Mucosa of stomach (tissue), 1 donor: Measurements from ENCODE around the gene TSEN54.
"Not testable (repeated sequence)": the region's sequence is repeated elsewhere in the genome, so short reads cannot be mapped to it uniquely, and the experiment has no call there.

ENCODE experiments used
- H3K27me3 ChIP-seq: one replicate; pipeline ENCODE4 v1.7.0; 2013; ENCODE audit warnings: mild to moderate bottlenecking, low read length; ENCODE audit not compliant: control insufficient read depth, insufficient read depth
- H3K36me3 ChIP-seq: one replicate; pipeline ENCODE4 v1.7.0; 2013; ENCODE audit warnings: low read length; ENCODE audit not compliant: control insufficient read depth, insufficient read depth
- H3K4me1 ChIP-seq: one replicate; pipeline ENCODE4 v1.7.0; 2013; ENCODE audit warnings: mild to moderate bottlenecking, low read length; ENCODE audit not compliant: control insufficient read depth, insufficient read depth
- H3K4me3 ChIP-seq: one replicate; pipeline ENCODE4 v1.7.0; 2013; ENCODE audit warnings: low read length
- H3K9ac ChIP-seq: one replicate; pipeline ENCODE4 v1.7.0; 2013; ENCODE audit warnings: mild to moderate bottlenecking, low read length, moderate library complexity
- H3K9me3 ChIP-seq: one replicate; pipeline ENCODE4 v1.7.0; 2013; ENCODE audit warnings: mild to moderate bottlenecking, low read length, moderate library complexity; ENCODE audit not compliant: control insufficient read depth
- donor health status: Pancreatic carcinoma.

The TSEN54 gene

GRCh38 chr17:75516255-75516618 is at the start of gene TSEN54:
Gene TSEN54, plus strand, starts transcription at chr17:75516528. Its CDS starts 33 bp downstream, at chr17:75516561.
- H3K4me1 ChIP-seq: peaks cover 48% of the 10 kb centered on the region
- H3K9me3 ChIP-seq: no peaks in the 10 kb centered on the region
- peak within 1 kb of the TSS; percentile 75 for H3K9ac ChIP-seq
- peaks cover 5% of the 10 kb centered on the region for H3K36me3 ChIP-seq
- peak within 1 kb of the TSS; percentile 80 for H3K4me3 ChIP-seq
- H3K27me3 ChIP-seq: no peaks in the 10 kb centered on the region

GRCh38 chr17:75468291-75468754 is 48.0 kb upstream of the TSEN54 start:
- H3K27me3 ChIP-seq: no peaks in the 10 kb centered on the region
- no peak overlapping the region for H3K4me3 ChIP-seq
- no peak overlapping the region for H3K9ac ChIP-seq
- peaks cover 34% of the 10 kb centered on the region for H3K4me1 ChIP-seq
- no peaks in the 10 kb centered on the region for H3K9me3 ChIP-seq
- no peaks in the 10 kb centered on the region for H3K36me3 ChIP-seq

GRCh38 chr17:75468779-75469373 is 47.5 kb upstream of the TSEN54 start:
- Histone ChIP-seq H3K9me3 (no peaks in the 10 kb centered on the region), H3K9ac (no peak overlapping the region), H3K4me3 (no peak overlapping the region), H3K4me1 (peaks cover 34% of the 10 kb centered on the region), H3K27me3 (no peaks in the 10 kb centered on the region), H3K36me3 (no peaks in the 10 kb centered on the region)

GRCh38 chr17:75471207-75471606 is 45.1 kb upstream of the TSEN54 start:
- Histone ChIP-seq H3K4me3 (no peak overlapping the region), H3K27me3 (no peaks in the 10 kb centered on the region), H3K4me1 (peaks cover 34% of the 10 kb centered on the region), H3K9ac (no peak overlapping the region), H3K9me3 (no peaks in the 10 kb centered on the region), H3K36me3 (no peaks in the 10 kb centered on the region)

- peaks cover 43% of the 10 kb centered on the region for H3K4me1 ChIP-seq
Measured at GRCh38 chr17:75472119-75472518, 44.2 kb upstream of the TSEN54 start.

GRCh38 chr17:75473246-75473645 is 43.1 kb upstream of the TSEN54 start:
- H3K4me1 ChIP-seq: peaks cover 43% of the 10 kb centered on the region

More at GRCh38 chr17:75472119-75472518, 44.2 kb upstream of the TSEN54 start:
- Histone ChIP-seq H3K9me3 (no peaks in the 10 kb centered on the region), H3K36me3 (no peaks in the 10 kb centered on the region), H3K9ac (no peak overlapping the region), H3K27me3 (no peaks in the 10 kb centered on the region), H3K4me3 (no peak overlapping the region)

GRCh38 chr17:75474736-75475135 is 41.6 kb upstream of the TSEN54 start:
- Histone ChIP-seq H3K4me3 (no peak overlapping the region), H3K36me3 (no peaks in the 10 kb centered on the region), H3K9ac (no peak overlapping the region), H3K9me3 (no peaks in the 10 kb centered on the region), H3K4me1 (peaks cover 32% of the 10 kb centered on the region), H3K27me3 (no peaks in the 10 kb centered on the region)

More at GRCh38 chr17:75473246-75473645, 43.1 kb upstream of the TSEN54 start:
- Histone ChIP-seq H3K36me3 (no peaks in the 10 kb centered on the region), H3K9me3 (no peaks in the 10 kb centered on the region), H3K9ac (no peak overlapping the region), H3K4me3 (no peak overlapping the region), H3K27me3 (no peaks in the 10 kb centered on the region)

- Histone ChIP-seq H3K4me1 (peaks cover 32% of the 10 kb centered on the region), H3K27me3 (no peaks in the 10 kb centered on the region), H3K4me3 (no peak overlapping the region), H3K9ac (no peak overlapping the region), H3K36me3 (no peaks in the 10 kb centered on the region), H3K9me3 (no peaks in the 10 kb centered on the region)
Measured at GRCh38 chr17:75475144-75475835, 41.0 kb upstream of the TSEN54 start.

GRCh38 chr17:75475851-75476250 is 40.5 kb upstream of the TSEN54 start:
- no peaks in the 10 kb centered on the region for H3K9me3 ChIP-seq
- H3K27me3 ChIP-seq: no peaks in the 10 kb centered on the region
- no peak overlapping the region for H3K9ac ChIP-seq
- peaks cover 32% of the 10 kb centered on the region for H3K4me1 ChIP-seq
- H3K36me3 ChIP-seq: no peaks in the 10 kb centered on the region
- H3K4me3 ChIP-seq: no peak overlapping the region

- Histone ChIP-seq H3K4me1 (peaks cover 30% of the 10 kb centered on the region), H3K4me3 (no peak overlapping the region), H3K27me3 (no peaks in the 10 kb centered on the region), H3K9ac (no peak overlapping the region), H3K9me3 (no peaks in the 10 kb centered on the region), H3K36me3 (no peaks in the 10 kb centered on the region)
Measured at GRCh38 chr17:75476271-75476671, 40.1 kb upstream of the TSEN54 start.

GRCh38 chr17:75476752-75477489 is 39.4 kb upstream of the TSEN54 start:
- H3K9me3 ChIP-seq: no peaks in the 10 kb centered on the region
- H3K4me3 ChIP-seq: no peak overlapping the region
- H3K4me1 ChIP-seq: peaks cover 24% of the 10 kb centered on the region
- no peak overlapping the region for H3K9ac ChIP-seq
- H3K27me3 ChIP-seq: no peaks in the 10 kb centered on the region
- H3K36me3 ChIP-seq: no peaks in the 10 kb centered on the region

- H3K9me3 ChIP-seq, H3K9ac ChIP-seq, H3K27me3 ChIP-seq, H3K4me3 ChIP-seq, H3K36me3 ChIP-seq: not testable (repeated sequence)
- H3K4me1 ChIP-seq: peaks cover 18% of the 10 kb centered on the region
Measured at GRCh38 chr17:75477490-75477862, 38.9 kb upstream of the TSEN54 start.
